HG03378 (cell line): ENCODE measurements around the gene SLC9A6.

Experiments
- ATAC-seq: cut with Tn5 transposase; IDR thresholded peaks from one replicate; pipeline ENCODE4 v1.9.1; 2021; ENCODE audit warnings: mild to moderate bottlenecking, moderate library complexity; ENCODE audit not compliant: unreplicated experiment

Gene SLC9A6

DNA sequence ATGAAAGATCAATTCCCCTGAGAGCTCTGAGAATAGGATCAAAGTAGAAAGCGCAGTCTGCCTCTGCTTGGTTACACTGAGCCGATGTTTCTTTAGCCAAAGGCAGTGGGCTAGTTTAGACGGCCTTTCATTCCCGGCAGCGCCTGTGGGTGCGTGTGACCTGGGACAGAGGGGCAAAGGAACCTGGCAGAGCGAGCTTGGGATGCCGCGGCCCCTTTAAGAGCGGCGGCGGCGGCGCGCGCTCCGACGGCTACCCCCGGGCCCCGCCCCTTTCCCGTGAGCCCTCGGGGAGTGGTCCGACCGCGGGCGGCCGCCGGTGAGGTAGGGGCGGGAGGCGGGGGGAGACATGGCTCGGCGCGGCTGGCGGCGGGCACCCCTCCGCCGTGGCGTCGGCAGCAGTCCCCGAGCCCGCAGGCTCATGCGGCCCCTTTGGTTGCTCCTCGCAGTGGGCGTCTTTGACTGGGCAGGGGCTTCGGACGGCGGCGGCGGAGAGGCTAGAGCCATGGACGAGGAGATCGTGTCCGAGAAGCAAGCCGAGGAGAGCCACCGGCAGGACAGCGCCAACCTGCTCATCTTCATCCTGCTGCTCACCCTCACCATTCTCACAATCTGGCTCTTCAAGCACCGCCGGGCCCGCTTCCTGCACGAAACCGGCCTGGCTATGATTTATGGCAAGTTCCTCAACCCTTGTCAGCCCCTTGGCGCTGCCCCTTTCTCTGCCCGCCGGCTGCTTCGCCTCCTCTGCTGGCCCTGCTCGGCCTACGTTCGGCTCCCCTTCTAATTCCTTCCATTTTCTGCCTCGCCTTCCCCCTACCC is at the start of gene SLC9A6:
Gene SLC9A6, plus strand, starts transcription at position 279 of the 816 bp plus-strand sequence. Its CDS starts 224 bp downstream, at position 503.
- no peak for ATAC-seq

DNA sequence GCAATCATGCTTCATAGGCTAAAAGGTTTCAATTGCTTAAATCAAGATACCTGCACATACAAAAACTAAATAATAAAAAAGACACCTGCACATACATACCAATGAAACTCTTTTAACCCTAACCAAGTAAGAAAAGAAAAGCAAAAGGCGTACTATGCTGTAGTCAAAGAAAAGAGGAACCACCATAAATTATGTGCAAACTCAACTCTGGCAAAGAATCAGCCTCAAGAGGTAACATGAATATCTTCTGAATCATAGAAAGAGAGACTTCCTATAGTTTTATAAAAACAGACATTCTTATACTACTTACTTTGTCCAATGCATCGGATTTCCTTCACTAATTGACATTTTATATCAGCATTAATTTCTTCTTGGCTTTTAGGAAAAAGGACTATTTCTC is 40.7 kb upstream of the SLC9A6 start:
- no peak for ATAC-seq

- ATAC-seq: no peak
Observed at GRCh38 chrX:135951291-135951690, 33.9 kb upstream of the SLC9A6 start.

DNA sequence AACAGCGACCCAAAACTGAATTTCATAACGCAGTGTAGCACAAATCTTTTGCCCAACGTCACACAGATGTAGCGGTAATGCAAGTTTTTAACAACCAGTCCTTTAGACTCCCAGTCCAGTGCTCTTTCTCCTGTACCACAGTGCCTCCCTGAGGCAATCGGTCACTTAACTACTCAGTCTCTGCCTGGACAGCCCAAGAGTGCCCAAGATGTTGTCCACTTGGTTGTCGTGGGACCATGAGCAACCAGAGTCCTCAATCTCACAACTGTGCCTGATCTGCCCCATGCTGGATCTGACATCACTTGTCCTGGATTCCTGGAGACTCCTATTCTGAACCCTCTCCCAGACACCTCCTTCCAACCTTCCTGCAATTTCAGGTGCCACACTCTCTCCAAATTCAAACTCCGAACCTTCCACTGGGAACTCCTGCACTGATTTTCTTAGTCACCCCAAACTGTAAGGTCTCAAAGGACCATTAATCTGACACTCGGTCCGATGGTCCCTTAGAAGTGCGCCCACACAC is 12.1 kb upstream of the SLC9A6 start:
- peak; percentile 30 for ATAC-seq

DNA sequence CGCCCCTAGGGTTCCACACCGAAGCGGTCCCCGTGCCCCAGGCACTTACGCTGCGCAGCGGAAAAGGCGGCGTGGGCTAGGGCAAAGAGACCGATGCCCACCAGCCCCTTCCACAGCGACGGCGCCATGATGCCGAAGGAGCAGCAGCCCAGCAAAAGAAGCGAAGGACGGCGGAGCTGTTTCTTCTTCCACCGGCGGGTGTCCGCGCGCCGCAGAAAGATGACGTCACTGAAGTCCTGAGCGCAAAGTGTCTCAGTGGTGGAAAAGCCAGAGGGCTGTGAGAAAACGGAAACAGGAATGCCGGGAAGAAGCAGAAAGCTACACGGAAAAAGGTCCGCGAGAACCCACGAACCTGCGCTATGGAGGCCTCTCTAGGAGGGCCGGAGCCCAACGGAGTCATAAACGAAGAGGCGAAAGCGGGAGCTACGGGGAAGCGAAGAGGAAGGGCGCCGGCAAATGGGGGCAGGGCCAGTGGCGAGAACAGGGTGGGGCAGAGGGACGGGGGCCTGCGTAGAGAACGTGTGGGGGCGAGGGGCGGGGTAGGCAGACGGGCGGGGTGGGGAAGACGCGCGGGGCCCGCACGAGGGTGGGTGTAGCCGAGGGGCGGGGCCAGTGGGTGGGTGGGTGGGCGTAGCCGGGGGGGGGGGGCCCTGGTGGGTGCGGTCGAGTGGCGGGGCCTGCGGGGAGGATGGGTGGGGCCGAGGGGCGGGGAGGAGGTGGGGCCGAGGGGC is 11.5 kb upstream of the SLC9A6 start, which contains the start of gene MMGT1:
Gene MMGT1, minus strand, starts transcription at position 441 of the 731 bp plus-strand sequence. Its CDS starts 313 bp downstream, at position 128.
- ATAC-seq: peak; percentile 76

GRCh38 chrX:135974279-135974856 is 10.9 kb upstream of the SLC9A6 start:
- ATAC-seq: no peak

GRCh38 chrX:135975421-135975820 is 9.8 kb upstream of the SLC9A6 start:
- ATAC-seq: no peak

DNA sequence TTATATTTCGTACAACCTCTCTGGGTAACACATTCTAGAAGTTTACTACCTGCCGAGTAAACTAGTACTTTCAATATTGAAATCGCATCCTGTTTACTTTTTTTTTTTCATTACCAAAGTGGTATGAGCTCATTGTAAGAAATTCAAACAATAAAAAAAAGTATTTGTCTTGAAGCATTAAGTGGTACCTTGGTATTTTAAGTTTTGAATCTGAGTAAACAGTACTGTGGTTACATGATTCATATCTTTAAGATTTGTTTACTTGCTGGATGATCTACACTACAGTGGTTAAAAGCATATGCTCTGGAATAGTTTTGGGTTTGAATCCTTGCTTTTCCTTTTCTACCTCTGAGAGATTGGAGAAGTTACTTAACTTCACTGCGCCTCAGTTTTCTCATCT is 7.6 kb upstream of the SLC9A6 start:
- ATAC-seq: no peak

DNA sequence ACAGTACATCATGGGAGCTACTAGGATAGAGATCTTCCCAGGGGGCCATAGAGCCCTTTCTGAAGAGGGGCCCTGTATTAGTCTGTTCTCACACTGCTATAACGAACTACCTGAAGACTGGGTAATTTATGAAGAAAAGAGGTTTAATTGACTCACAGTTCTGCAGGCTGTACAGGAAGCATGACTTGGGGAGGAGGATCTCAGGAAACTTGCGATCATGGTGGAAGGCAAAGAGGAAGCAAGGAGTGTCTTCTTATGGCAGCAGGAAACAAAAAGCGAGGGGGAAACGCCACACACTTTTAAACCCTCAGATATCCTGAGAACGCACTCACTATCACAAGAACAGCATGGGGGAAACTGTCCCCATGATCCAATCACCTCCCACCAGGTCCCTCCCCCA is 4.2 kb upstream of the SLC9A6 start:
- ATAC-seq: no peak

- no peak for ATAC-seq
Observed at GRCh38 chrX:135981668-135982067, 3.6 kb upstream of the SLC9A6 start.

GRCh38 chrX:135982860-135983259 is 2.4 kb upstream of the SLC9A6 start:
- no peak for ATAC-seq

- no peak for ATAC-seq
Observed at GRCh38 chrX:135984256-135984655, 979 bp upstream of the SLC9A6 start.

- ATAC-seq: no peak
Observed at GRCh38 chrX:135984791-135985156, 461 bp upstream of the SLC9A6 start.

- ATAC-seq: no peak
Observed at GRCh38 chrX:135985973-135986310, 707 bp downstream of the SLC9A6 start.

GRCh38 chrX:135988245-135988644 is 3.0 kb downstream of the SLC9A6 start:
- ATAC-seq: no peak

- ATAC-seq: no peak
Observed at GRCh38 chrX:136015016-136015415, 29.8 kb downstream of the SLC9A6 start.

DNA sequence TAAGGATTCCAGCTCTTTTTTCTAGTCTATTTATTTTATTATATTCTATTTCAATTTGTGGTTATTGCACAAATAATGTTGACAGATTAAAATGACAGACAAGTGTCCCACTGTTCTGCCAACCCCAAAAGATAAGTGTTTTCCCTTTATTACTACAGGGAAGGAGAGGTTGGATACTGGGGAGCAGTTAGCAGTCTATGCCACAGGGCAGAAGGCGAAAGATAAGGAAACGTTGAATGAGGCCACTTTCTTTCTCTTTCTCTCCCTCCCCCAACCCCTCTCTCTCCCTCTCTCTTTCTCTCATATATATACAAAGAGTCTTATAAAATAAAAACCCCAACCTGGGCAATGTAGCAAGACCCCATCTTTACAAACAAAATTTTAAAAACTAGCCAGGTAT is 31.6 kb downstream of the SLC9A6 start:
- ATAC-seq: no peak

GRCh38 chrX:136019226-136019625 is 34.0 kb downstream of the SLC9A6 start:
- ATAC-seq: no peak

GRCh38 chrX:136021160-136021559 is 35.9 kb downstream of the SLC9A6 start:
- peak; percentile 85 for ATAC-seq

DNA sequence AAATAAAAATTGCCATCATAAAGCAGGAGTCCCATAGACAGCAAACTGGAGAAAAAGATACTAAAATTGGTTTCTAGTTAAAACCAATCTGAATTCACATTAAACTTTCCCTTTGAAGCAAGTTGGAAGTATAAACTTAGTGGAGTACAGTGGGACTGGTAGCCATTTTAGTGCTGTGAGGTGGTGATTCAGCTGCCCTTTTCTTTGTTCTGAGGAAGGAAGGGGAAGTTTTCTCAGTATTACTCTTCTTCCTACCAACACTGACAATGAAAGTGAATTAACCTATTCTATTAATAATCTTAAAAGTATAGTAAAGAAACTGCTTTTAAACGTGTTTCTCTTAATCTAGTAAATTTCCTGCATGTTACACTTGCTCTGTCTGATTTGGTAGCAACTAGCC is 36.7 kb downstream of the SLC9A6 start:
- ATAC-seq: peak; percentile 62

DNA sequence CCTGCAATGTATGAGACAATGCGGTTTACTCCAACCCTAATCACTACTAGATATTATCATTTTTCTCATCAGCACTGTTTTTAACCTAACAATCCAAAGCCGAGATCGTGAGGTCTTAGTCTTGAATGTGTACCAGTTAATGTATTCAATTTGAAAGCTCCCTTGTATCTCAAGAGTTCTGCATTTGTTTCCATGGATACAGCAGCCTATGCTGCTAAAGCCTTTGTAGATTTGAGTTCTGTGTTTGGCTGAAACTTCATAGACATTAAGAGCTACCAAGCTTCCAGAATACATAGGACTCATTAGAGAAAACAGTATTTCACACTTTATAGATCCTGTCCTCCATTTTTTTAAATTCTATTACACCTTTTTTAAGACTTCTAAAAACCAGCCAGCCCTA is 39.9 kb downstream of the SLC9A6 start:
- no peak for ATAC-seq
